GM18511 (cell line): ENCODE results near the gene ADAMTS16.

Experiments used
- ATAC-seq: cut with Tn5 transposase; IDR thresholded peaks from one replicate; pipeline ENCODE4 v1.9.1; 2021; ENCODE audit warnings: mild to moderate bottlenecking, moderate library complexity; ENCODE audit not compliant: unreplicated experiment

ADAMTS16 gene

DNA sequence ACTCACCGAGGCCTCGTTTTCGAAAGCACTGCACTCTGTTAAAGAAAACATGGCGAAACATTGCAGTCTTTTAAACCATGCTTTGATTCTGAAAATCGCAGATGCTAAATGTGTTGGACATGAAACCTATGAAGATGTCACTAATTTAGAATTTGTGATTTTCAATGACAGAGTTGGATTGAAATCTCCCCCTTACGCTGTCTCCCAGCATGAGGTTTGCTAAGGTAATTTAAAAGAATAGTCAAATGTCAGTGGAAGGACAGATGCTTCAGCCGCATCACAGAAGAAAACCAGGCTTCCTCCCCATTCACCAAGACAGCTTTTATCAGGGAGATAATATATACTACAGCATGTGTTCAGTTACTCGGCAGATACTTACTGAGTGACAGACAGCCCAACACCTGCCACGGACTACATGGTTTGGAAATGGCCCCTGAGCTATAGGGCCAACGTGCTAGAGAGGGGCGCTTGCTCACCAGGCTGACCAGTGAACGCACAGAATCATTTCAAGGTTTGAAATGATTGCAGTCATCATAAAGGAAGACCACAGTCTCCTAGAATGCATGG is 136.9 kb downstream of the ADAMTS16 start:
- no peak for ATAC-seq

DNA sequence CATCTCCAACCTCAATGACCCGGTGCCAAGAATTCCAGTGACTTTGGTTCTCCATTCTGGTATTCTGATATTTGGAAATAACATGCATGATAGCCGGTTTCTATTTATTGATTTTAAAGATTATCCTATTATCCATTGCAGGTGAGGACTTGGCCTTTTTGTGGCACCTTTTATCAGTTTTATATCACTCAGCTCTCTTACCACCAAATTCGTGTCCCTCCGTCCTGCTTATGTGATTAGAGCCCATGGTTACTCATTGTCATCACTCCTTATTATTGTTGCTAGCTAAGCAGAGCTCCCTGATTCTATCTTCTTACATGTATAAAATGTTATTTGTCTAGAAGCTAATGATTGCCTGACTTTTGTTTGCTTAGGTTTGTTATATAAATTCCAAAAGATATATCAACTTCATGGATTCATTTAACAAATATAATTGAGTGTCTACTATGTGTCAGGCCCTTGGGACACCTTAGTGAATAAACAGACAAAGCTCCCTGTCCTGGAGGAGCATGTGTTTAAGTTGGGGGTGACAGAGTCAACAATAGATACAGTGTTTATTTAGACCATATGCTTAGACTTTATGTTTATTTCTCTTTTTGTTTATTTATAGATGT is 138.2 kb downstream of the ADAMTS16 start:
- ATAC-seq, result no peak

DNA sequence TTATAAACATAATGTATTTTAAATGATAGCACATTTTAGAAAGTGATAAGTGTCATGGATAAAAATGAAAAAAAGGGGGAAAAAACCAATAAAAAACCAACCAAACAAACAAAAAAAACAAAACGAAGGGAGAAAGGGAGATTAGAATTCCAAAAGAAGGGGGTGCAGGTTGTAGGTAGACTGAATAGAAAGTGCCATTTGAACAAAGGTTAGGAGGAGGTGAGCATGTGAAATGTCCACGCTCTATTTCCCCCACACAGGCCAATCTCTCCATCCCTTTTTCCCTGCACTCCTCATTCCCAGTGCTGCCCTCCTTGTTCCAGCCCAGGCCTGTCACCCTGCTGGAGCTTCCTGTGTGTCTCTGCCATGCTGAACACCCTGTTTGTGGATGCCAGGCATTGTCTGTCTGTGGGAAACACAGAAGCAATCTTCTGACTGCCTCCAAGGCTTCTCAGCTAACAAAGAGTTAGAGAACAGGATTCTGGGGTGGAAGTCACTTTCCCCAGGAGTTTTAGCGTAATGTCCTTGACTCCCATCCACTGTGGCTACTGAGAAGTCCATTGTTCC is 138.8 kb downstream of the ADAMTS16 start:
- ATAC-seq, result no peak

DNA sequence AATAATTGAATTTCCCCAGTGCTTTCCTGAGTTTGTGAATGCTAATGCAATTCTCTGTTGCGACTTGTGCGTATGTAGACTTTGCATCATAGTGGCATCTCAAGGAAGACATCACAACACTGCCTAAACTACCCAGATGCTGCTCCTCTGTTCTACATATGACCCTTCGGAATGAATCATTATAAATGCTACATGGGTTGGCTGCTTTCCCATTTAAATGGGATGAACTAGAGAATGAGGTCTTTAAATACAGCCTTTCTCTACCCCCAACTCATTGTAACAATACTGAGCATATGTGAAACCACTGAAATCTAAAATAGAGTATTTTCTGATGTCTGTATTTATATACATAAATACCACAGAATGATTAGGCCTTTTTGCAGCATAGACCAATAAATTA is 145.8 kb downstream of the ADAMTS16 start:
- no peak for ATAC-seq

DNA sequence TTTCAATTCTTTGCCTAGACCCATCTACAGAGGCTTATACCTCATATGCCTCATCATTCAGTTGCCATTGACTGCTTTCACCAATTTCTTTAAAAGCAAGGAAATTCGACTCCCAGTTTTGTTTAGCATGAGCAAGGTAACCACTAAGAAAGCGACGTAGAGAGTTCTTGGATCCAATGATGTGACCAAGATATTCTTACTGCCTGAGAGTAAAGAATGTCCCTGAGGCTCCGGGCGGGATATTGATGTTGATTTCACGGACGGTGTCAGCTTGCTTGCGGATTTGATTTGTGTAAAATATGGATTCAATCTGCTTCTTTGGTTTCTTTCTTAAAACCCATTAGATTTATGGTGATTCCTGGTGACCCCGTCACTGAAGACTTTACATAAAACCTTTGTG is 147.3 kb downstream of the ADAMTS16 start:
- ATAC-seq, result no peak

DNA sequence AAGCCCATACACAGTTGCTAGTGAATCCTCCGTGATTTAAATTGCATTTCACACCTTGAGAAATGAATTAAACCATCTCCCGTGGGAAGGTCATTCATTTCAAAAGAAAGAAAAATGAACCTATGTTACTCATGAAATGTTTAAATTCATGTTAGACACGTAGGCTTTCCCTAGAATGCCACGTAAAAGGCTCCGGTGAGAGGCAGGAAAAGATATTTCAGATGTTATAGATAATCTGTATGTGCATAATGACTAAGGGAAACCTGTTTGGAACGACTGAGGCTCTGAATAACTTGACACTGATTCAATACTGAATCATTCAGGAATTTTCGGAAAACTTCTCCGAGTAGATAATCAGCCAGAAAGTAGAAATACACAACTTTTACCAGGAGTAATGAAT is 148.1 kb downstream of the ADAMTS16 start:
- ATAC-seq, result no peak

DNA sequence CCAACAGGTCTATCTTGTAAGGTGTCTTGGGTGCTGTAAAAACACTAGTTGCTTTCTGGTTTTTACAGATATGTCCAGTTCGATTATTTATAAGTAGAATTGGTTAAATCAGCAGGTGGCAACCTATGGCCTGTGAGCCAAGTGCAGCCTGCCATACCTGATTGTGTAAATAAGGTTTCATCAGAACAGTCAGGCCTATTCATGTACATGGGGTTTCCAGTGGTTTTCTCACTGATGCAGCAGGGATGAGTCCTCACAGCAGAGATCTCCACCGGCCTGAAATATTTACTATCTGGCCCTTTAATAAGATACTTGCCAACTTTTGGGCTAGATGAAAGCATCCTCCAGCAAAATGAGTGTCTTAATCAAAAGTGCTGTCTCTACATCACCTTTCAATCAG is 149.4 kb downstream of the ADAMTS16 start:
- no peak for ATAC-seq

DNA sequence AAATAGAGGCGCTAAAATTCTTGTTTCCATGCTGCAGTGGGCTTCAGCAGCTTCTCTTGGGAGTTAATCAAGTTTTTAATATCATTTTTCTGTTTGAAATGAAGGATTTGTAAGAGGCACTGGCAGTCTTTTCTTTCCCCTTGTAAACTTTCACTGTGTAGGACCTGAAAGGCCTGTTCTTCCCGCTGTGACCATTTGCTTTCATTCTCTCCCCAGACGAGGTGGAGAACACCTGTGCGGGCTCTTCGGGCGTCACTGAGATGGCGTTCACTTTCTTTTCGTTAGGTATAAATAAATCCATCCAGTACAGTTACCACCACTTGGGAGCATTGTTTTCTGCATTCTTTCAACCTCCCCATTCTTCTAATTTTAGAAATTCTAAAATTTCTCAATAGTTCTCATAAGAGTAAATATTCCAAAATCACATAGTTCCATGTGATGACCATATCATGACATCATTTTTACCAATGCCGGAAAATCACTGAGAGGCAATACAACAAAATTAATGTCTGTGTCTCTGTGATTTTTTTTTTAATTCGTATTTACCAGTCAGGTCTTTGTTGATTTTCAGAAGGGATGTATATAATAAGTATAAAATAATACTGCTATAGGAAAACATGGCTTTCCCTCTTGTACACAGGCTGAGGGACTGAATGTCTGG is 150.7 kb downstream of the ADAMTS16 start:
- no peak for ATAC-seq

DNA sequence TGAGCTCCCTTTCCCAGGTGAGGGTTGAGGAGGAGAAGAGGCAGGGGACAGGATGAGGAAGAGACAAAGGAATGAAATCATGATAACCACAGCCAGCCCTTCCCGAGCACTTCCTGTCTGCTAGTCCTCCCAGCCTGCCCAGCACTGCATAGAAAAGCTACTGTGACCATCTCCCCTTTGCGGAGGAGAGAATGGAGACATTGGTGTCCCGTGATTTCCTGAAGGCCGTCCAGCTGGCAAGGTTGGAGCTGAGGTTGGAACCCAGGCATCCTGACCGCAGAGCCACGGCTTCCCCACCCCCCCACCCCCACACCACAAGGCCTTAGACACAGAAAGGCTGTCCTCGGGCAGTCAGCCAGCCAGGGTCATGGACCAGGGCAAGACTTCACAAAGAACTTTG is 151.2 kb downstream of the ADAMTS16 start:
- no peak for ATAC-seq

DNA sequence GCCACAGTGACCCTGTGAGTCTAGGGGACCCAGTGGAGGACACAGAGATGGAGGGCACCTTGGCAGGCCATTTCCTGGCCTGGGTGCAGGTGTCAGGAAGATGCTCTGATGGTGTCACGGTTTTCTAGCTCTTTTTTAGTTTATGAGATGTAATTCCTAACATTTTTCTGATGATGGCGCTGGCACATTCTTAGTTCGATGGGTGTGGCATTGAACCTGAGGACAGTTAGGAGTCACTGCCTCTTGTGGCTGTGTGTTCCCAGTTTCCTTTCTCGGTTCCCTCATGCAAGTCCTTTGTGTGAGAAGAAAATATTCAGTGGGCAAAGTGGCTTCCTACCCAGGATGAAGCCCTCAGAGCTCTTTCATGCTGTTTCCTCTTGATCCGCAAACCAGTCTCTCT is 152.9 kb downstream of the ADAMTS16 start:
- ATAC-seq, result no peak

DNA sequence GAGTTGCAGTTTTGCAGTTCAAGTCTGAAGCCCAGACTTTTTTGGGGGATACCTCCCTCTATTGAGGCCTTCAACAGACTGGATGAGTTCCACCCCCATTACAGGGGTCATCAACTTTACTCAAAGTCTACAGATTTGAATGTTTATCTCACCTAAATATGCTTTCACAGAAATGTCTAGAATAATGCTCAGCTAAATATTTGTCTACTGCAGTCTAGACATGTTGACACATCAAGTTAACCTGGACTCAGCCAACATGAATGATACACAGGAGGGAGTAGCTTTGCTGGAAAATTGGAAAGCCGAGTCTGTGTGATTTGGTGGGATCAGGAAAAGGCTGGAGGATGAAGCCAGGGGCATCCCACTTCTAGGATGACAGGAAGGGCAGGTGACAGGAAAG is 154.3 kb downstream of the ADAMTS16 start:
- ATAC-seq, result no peak

DNA sequence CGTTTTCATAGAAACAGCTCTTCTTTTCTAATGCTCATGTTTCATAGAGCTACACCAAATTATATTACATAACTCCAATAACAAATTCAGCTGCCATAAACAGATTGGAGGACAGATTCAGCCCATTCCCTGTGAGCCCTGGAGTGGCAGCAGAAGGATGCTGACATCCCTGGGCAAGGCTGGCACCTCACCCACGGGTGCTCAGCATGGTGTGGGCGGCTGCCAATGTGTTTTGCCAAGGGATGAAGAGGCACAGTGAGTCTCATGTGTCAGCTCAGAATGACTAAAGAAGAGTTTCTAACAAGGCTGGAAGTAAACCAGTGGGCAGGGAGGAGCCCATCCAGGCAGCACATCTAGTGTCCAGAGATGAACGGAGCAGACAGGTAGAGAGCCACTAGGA is 155.2 kb downstream of the ADAMTS16 start:
- no peak for ATAC-seq

DNA sequence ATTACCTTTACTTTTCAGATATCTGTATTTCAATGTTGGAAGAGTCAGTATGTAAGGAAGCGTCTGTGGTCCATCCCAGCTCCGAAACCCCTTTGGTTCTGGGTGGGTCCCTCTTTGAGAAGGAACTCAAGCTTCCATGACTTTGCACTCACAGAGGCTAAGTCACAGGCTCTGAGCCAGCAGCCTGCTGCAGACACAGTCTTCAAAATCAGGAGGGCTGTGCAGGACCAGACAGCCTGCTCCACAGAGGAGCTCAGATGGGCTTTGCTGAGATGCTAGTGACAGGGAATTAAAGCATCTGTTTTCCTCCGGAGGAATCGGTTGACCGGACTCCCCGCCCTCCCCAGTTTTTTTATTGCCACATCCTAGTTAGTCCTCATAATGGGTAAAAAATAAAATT is 155.9 kb downstream of the ADAMTS16 start:
- no peak for ATAC-seq

DNA sequence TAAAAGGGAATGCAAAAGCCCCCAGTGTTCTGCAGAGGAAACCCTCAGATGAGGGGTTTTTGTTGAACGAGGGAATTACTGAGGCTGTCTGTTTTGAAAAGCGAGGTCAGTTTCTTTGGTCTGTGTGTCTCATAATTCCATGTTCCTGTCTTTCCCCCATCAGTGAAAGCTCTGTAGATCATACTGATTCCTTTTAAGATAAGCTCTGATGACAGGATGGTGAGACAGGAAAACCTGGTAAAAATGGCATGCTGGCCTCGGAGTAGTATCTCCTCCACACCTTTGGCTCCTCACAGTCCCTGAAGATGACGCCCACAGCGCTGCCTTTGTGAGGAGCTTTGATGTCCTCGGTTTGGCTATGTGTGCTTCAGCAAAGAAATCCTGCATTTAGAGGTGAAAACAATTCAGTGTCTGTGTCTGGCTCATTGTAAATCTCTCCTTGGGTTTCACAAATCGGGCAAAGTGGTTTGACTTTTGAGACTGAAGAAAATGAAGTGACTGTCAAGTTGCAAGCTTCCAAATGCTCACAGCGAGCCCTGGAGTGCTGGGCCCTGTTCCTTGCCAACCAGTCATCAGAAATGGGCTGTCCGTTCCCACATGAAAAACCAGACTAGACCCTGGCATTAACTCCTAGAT is 157.4 kb downstream of the ADAMTS16 start:
- no peak for ATAC-seq

DNA sequence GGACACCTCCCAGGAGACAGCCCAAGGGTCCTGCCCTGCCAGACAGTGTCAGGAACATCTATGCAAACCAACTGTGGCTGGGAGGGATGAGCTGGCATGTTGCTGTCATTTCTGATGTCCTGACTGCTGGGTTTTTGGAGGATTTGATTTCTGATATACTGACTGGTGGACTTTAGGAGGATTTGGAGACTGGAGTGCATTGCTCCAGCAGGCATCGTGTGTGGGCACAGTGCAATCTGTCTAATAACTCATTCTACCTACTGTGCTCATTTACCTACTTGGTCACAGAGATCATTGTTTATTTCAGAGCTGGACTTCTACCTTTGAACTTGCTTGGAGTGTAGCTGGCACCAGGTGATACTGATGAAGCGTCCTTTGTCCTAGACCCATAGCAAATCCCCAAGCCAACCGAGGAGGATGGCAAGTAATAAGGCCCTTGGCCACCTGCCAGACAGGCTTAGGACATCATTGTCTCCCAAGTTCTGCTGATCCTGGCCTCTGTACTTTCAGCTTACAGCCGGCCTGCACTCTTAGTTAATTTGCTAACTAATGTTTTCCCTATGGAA is 158.0 kb downstream of the ADAMTS16 start:
- no peak for ATAC-seq

DNA sequence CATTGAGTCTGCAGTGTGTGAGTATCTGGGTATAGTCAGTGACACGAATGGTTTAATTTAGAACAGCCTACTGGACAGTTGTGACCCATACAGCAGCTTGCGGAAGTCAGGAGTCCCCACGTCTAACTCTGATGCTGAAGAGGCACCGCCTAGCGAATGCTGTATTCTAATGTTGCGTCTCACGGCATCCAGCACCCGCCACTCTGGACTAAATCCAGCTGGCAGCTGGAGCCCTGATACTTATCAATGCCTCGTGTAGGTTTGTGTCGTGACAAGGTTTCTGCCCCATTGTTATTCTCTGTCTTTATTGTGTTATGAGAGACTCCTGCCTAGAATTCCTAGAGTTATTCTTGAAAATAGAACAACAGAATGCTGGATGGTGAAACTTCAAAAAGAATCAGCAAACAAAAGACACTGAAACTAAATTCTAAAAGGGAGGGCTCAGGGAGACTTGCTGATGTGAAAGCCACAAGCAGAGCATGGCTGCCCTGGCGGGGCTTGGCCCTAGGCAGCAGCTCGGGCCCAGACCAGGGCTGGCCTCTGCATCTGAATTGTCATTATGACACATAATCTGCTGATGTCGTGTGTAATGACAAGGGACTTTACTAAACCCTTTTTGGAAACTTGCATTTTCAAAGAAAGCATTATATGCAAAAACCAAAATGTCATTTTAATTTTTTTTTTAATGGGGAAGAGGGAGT is 158.9 kb downstream of the ADAMTS16 start:
- ATAC-seq, result no peak

DNA sequence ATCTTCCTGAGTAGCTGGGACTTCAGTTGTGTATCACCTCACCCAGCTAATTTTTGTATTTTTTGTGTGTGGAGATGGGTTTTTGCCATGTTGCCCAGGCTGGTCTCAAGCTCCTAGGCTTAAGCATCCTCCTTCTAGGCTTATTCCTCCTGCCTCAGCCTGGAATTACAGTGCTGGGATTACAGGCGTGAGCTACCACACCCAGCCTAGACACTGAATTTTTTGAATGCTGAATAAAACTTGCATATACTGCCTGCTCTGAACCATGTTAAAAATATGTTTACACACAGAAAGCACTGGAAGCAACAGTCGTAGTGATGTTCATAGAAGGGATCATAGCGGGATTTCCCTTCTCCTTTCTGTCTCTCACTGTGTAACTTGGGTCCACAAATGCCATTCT is 161.0 kb downstream of the ADAMTS16 start:
- ATAC-seq, result no peak

DNA sequence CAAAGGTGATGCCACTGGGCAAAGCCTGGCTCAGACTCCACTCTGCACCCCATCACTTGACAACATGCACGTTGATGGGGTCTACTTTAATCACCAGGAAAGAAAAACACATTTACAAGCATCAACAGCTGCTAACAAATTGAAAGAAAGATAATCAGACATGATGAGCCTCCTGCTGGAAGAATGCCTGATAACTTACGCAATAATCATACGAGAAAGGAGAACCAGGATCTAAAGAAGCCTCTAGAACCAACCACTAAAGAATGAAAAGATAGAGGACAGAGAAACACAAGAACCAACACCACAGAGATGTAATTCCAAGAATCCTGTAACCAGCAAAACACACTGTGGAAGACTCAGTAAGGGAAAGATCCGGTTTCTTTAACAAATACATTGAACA is 162.1 kb downstream of the ADAMTS16 start:
- no peak for ATAC-seq

DNA sequence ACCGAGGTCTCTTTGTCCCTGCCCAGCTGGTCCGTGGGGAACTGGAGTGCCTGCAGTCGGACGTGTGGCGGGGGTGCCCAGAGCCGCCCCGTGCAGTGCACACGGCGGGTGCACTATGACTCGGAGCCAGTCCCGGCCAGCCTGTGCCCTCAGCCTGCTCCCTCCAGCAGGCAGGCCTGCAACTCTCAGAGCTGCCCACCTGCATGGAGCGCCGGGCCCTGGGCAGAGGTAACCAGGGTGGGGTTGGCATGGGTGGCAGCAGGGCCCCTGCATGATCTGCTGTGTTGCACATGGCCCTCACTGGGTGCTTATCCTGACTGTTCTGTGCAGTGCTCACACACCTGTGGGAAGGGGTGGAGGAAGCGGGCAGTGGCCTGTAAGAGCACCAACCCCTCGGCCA is 163.1 kb downstream of the ADAMTS16 start:
- no peak for ATAC-seq

DNA sequence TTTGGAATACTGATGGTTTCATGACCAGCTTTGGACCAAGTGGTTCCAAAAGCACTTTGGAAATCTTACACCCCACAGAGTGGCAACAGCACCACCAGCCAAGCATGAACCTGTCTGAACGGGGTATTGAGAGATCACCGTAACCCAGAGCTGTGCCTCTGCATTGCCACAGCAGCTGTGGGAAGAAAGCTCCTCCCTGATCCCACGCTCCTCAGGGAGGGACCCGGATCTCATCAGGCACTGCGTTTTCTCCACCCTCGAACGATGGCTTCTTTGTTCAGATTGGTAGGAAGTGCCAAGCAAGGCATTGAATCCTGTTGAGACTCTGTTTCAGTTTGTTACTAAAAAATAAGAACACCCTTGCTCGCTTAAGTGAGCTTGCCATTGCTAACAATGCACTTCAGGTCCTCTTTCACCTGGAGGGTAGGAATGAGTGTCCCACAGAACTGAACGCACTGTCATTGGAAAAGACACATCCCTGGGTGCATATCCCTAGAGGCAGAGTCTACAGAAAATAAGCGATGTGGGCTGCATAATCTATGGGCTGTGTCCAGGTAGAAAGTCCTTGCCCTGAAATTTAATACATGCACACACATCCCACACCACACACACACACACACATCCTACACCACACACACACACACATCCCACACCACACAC is 164.4 kb downstream of the ADAMTS16 start:
- ATAC-seq, result no peak
